ENCODE measurements around the gene EVX2.

EVX2 gene

DNA sequence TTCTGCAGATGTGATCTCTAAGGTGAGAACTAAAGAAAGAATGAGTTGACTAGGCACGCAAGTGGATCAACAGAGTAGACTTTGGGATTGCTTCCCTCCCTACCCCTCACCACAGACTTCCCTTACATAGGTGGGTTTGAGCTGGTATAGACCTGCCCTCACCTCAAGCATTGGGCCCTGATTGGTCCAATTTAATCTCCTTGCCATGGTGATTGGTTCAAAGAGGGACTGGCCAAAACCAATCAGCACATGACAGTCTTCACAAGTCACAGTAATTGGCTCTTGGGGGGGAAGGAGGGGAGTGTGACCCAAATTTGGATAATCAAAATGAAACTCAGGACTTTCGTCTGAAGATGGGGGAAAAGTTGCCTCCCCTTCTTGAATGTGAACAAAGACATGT is 45.1 kb downstream of the EVX2 start:
- Mint-ChIP-seq H3K4me3 (no peak overlapping the region), H3K27me3 (peaks cover 55% of the 10 kb centered on the region), H3K36me3 (ENCODE audit: low read depth) (no peaks in the 10 kb centered on the region), H3K4me1 (ENCODE audit: low read depth) (no peaks in the 10 kb centered on the region), H3K27ac (no peak overlapping the region), H3K9me3 (peaks cover 5% of the 10 kb centered on the region)

- H3K36me3 Mint-ChIP-seq (ENCODE audit: low read depth): no peaks in the 10 kb centered on the region
- H3K27me3 Mint-ChIP-seq: peaks cover 41% of the 10 kb centered on the region
- H3K27ac Mint-ChIP-seq: no peak overlapping the region
- H3K9me3 Mint-ChIP-seq: no peaks in the 10 kb centered on the region
- no peak overlapping the region for H3K4me3 Mint-ChIP-seq
- no peaks in the 10 kb centered on the region for H3K4me1 Mint-ChIP-seq (ENCODE audit: low read depth)
Measured at GRCh38 chr2:176035013-176035691, 48.6 kb downstream of the EVX2 start.

DNA sequence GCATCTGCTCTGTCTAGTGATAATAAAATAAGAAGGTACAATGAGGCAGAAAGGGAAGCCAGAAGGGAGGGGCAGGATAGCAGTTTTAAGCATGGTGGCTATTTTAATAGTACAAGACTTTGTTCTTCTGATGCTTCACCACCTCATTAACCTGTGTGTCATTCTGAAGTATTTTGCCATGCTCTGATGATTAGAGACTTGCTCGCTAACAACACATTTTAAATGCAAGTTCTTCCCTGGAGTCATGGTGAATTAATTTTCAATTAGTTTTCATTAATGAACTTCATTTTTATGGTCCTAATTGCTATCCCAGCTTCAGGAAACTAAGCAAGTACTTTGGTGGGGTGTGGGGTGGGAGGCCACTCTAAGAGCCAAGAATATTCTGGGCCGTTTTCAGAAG is 56.0 kb downstream of the EVX2 start:
- peaks cover 39% of the 10 kb centered on the region for H3K27me3 Mint-ChIP-seq

More for the DNA sequence above, 56.0 kb downstream of the EVX2 start:
- Mint-ChIP-seq H3K4me1 (ENCODE audit: low read depth) (no peaks in the 10 kb centered on the region), H3K36me3 (ENCODE audit: low read depth) (no peaks in the 10 kb centered on the region), H3K27ac (no peak overlapping the region), H3K4me3 (no peak overlapping the region), H3K9me3 (no peaks in the 10 kb centered on the region)
